Muscle layer of duodenum (tissue), 2 donors: ENCODE results near the gene ADARB1.

ENCODE experiments used
- H3K27ac ChIP-seq: one replicate; pipeline ENCODE4 v1.7.0; 2013; ENCODE audit warnings: mild to moderate bottlenecking, low read length
- H3K27me3 ChIP-seq: one replicate; pipeline ENCODE4 v1.7.0; 2013; ENCODE audit warnings: low read depth, mild to moderate bottlenecking, control low read depth, low read length
- H3K36me3 ChIP-seq, 2 donors: one replicate each; pipeline ENCODE4 v1.7.0; 2013; ENCODE audit warnings: low read length in 2 of 2, control low read depth in 1 of 2, mild to moderate bottlenecking in 1 of 2; ENCODE audit not compliant: insufficient read depth in 2 of 2, control insufficient read depth in 1 of 2
- H3K4me1 ChIP-seq, 2 donors: one replicate each; pipeline ENCODE4 v1.7.0; 2013; ENCODE audit warnings: low read length in 2 of 2, mild to moderate bottlenecking in 2 of 2, control low read depth in 1 of 2, moderate library complexity in 1 of 2; ENCODE audit not compliant: insufficient read depth in 2 of 2, control insufficient read depth in 1 of 2
- H3K4me3 ChIP-seq, 2 donors: one replicate each; pipeline ENCODE4 v1.7.0; 2013; ENCODE audit warnings: low read length in 2 of 2, low read depth in 1 of 2, mild to moderate bottlenecking in 1 of 2
- H3K9me3 ChIP-seq, 2 donors: one replicate each; pipeline ENCODE4 v1.7.0; 2013; ENCODE audit warnings: low read length in 2 of 2, control low read depth in 1 of 2, mild to moderate bottlenecking in 1 of 2; ENCODE audit not compliant: control insufficient read depth in 1 of 2
- donor health status: healthy.

The ADARB1 gene

DNA sequence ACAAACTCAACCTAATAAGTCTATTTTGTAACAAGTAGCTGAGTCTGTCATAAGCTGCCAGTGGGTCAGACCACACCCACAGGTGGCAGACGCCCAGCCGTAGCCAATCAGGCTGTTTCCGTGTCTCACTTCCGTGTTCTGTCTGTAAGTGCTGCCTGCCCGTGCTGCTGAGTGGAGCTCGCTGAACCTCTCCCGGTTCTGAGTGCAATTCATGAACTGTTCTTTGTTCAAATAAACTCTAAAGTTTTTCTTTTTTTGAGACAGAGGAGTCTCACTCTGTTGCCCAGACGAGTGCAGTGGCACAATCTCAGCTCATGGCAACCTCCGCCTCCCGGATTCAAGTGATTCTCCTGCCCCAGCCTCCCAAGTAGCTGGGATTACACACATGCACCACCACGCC lies 188.2 kb downstream of the ADARB1 start:
- Histone ChIP-seq H3K4me1 (peaks cover 0 to 2% of the 10 kb centered on the region in 2 donors), H3K27ac (no peak overlapping the region), H3K27me3 (no peaks in the 10 kb centered on the region), H3K36me3 (peaks cover 26 to 53% of the 10 kb centered on the region in 2 donors), H3K4me3 (no peak overlapping the region), H3K9me3 (no peaks in the 10 kb centered on the region)

- H3K4me1 ChIP-seq: no peaks in the 10 kb centered on the region
- no peak overlapping the region for H3K4me3 ChIP-seq
- H3K27ac ChIP-seq: no peak overlapping the region
- H3K27me3 ChIP-seq: no peaks in the 10 kb centered on the region
- no peaks in the 10 kb centered on the region for H3K9me3 ChIP-seq
- H3K36me3 ChIP-seq: peaks cover 28 to 56% of the 10 kb centered on the region in 2 donors
Observed at GRCh38 chr21:45263534-45263933, 189.2 kb downstream of the ADARB1 start.

DNA sequence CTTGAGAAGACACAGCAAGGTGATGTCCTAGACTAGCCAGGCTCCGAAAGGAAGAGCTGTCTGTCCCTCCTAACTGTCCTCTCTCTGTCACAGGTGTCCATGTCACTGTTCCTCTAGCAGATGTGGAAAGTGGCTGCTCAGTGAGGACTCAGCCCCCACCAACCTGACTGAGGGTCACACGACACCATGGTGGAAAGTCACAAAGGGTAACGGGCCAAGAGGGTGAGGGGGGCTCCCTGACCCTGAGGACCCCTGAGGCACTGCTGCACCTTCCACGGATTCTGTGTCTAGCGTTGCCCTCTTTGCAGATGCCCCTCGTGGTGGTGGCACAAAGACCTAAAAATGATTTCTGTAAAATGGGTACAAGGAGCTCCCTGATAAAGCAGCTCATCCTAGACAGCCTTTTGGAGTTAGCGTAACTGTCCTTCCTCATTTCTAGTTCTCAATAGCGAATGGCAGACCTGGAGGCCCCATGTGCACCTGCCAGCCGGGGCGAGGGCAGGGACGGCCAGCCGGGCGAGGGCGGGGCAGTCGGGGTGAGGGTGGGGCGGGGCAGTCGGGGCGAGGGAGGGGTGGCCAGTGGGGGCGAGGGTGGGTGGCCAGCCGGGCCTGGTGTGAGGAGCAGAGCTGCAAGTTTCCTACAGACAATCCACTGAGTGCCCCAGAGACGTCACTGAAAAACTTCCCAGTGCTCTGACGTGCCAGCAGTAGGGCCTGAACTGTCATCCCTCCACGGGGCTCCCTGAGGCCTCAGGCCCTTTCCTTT lies 189.9 kb downstream of the ADARB1 start:
- peaks cover 28 to 56% of the 10 kb centered on the region in 2 donors for H3K36me3 ChIP-seq

DNA sequence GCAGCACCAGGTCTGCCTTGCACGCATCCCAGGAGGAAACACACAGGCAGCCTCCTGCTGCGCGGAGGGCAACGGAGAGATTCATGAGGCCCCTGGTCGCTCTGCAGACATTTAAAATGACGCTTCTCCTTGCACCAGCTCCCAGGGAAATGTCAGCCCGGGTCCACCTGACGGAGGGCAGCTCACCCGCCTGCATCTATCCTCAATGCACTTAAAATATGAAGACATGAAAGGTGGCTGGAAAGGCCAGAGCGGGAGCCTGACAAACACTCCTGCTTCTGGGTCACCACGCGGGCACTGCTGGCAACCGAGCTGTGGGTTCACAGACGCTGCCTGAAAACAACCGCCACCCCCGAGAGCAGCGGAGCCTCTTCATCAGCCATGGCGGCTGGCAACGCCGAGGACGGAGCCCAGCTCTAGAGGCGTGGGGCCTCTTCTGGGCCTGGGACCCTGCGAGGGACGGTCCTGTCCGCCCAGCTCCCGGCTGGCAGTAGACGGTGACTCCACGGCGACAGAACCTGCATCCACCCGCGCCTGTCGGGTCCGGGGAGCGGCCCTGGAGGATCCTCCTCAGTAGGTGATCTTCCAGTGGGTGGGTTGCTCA lies 190.6 kb downstream of the ADARB1 start:
- Histone ChIP-seq H3K36me3 (peaks cover 31 to 62% of the 10 kb centered on the region in 2 donors), H3K27ac (no peak overlapping the region), H3K27me3 (no peaks in the 10 kb centered on the region), H3K4me3 (no peak overlapping the region), H3K9me3 (no peaks in the 10 kb centered on the region), H3K4me1 (no peaks in the 10 kb centered on the region)

More for the DNA sequence above, 189.9 kb downstream of the ADARB1 start:
- Histone ChIP-seq H3K4me1 (no peaks in the 10 kb centered on the region), H3K27me3 (no peaks in the 10 kb centered on the region), H3K27ac (no peak overlapping the region), H3K4me3 (no peak overlapping the region), H3K9me3 (no peaks in the 10 kb centered on the region)

DNA sequence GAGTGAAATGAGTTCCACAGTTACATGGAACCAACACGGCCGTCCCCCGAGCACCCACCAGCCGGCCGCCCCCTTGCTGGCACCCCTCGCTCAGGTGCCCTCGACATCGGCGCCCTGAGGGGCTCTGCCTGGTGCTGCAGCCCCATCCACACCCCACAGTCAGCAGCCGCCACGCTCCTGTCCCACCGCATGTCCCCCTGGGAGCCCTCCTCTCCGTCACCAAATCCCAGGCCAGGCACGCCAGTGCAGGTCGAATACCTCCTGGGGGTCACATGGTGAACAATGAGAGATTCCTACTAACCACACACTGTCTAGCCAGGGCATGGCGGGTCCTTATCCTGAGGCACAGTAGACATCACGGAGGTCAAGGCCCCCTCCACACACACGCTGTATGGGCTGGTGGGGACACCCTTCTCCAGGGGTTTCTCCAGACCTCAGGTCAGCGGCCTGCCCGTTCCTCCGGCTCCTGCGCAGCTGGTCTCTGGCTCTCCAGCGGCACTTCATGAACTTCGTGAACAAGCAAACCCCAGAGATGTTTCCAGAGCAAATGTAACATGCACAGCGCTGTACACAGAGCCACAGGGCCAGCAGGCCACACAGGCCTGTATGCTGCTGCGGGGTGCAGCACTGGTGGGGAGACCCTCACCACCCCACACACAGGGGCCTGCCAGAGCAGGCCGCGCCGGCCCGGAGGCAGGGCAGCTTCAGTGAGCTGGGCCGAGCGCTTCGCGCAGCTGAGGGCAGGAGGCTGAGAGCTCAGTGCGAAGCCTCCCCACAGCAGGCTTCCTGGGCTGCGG lies 191.5 kb downstream of the ADARB1 start:
- Histone ChIP-seq H3K9me3 (no peaks in the 10 kb centered on the region), H3K36me3 (peaks cover 31 to 70% of the 10 kb centered on the region in 2 donors), H3K4me3 (no peak overlapping the region), H3K27ac (no peak overlapping the region), H3K27me3 (no peaks in the 10 kb centered on the region), H3K4me1 (no peaks in the 10 kb centered on the region)

GRCh38 chr21:45266518-45267389 lies 192.4 kb downstream of the ADARB1 start:
- peaks cover 0 to 4% of the 10 kb centered on the region in 2 donors for H3K9me3 ChIP-seq
- peaks cover 31 to 75% of the 10 kb centered on the region in 2 donors for H3K36me3 ChIP-seq
- H3K4me3 ChIP-seq: no peak overlapping the region
- H3K27me3 ChIP-seq: no peaks in the 10 kb centered on the region
- H3K27ac ChIP-seq: no peak overlapping the region
- H3K4me1 ChIP-seq: no peaks in the 10 kb centered on the region

GRCh38 chr21:45267390-45267760 lies 193.0 kb downstream of the ADARB1 start:
- Histone ChIP-seq H3K4me3 (no peak overlapping the region), H3K27me3 (no peaks in the 10 kb centered on the region), H3K4me1 (no peaks in the 10 kb centered on the region), H3K27ac (no peak overlapping the region), H3K9me3 (peaks cover 0 to 8% of the 10 kb centered on the region in 2 donors), H3K36me3 (peaks cover 31 to 79% of the 10 kb centered on the region in 2 donors)

DNA sequence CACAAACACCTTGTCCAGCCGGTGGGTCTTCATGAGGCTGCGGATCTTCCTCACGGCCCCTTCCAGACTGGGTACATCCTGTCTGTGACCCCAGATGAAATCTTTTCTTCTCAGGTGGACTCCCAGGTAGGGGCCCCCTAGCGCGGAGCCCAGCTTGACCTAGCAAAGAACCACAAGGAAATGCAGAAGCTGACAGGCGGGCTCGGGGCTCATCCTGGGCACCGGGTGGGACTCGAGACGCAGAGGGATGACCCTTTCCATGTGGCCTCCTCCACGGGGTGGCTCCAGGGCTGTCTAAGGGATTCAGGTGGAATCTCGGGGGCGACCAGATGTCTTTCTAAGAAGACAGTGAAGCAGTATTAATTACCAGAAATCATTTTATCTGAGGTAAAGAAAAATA lies 195.5 kb downstream of the ADARB1 start:
- no peak overlapping the region for H3K27ac ChIP-seq
- H3K36me3 ChIP-seq: peaks cover 21 to 72% of the 10 kb centered on the region in 2 donors
- H3K4me3 ChIP-seq: no peak overlapping the region
- H3K9me3 ChIP-seq: peaks cover 0 to 13% of the 10 kb centered on the region in 2 donors
- no peaks in the 10 kb centered on the region for H3K4me1 ChIP-seq
- no peaks in the 10 kb centered on the region for H3K27me3 ChIP-seq

- peaks cover 21 to 72% of the 10 kb centered on the region in 2 donors for H3K36me3 ChIP-seq
- no peak overlapping the region for H3K27ac ChIP-seq
- H3K27me3 ChIP-seq: no peaks in the 10 kb centered on the region
- no peaks in the 10 kb centered on the region for H3K4me1 ChIP-seq
- H3K4me3 ChIP-seq: no peak overlapping the region
- H3K9me3 ChIP-seq: peaks cover 0 to 13% of the 10 kb centered on the region in 2 donors
Observed at GRCh38 chr21:45270306-45270821, 196.0 kb downstream of the ADARB1 start.
